Coronary artery (tissue), 2 donors: ENCODE data around the gene ZKSCAN3.

Experiments
- DNase-seq: peaks from one replicate; pipeline ENCODE4 v3.0.0-alpha.2; 2017; ENCODE audit warnings: low spot score
- H3K27ac ChIP-seq, 2 donors: fragments of 200-600 bp; sonication (generic); one replicate each; pipeline ENCODE4 v1.5.1; 2016 to 2019
- H3K4me3 ChIP-seq: fragments of 200-600 bp; sonication (generic); 2 replicates; pipeline ENCODE4 v1.5.1; 2016; ENCODE audit warnings: mild to moderate bottlenecking, moderate library complexity
- CTCF ChIP-seq: fragments of 200-600 bp; sonication (generic); IDR thresholded peaks from one replicate; pipeline ENCODE4 v1.5.1; 2019; ENCODE audit warnings: antibody characterized with exemption

ZKSCAN3 gene

GRCh38 chr6:28345201-28345600 is 4.5 kb upstream of the ZKSCAN3 start:
- Histone ChIP-seq H3K4me3 (no peak overlapping the region), H3K27ac (no peak overlapping the region)
- DNase-seq: no peak
- no peak for TF ChIP-seq CTCF

- no peak overlapping the region for H3K27ac ChIP-seq
- DNase-seq: no peak
- no peak for TF ChIP-seq CTCF
- H3K4me3 ChIP-seq: no peak overlapping the region
Observed at GRCh38 chr6:28347119-28347518, 2.6 kb upstream of the ZKSCAN3 start.

- no peak for DNase-seq
- no peak for TF ChIP-seq CTCF
- H3K4me3 ChIP-seq: peak overlapping the region; percentile 78
- H3K27ac ChIP-seq: peak overlapping the region in 1 of 2 donors; percentile 81
Observed at GRCh38 chr6:28349344-28349891, 329 bp upstream of the ZKSCAN3 start.

GRCh38 chr6:28351087-28351486 is 1.3 kb downstream of the ZKSCAN3 start:
- peak overlapping the region in 1 of 2 donors; percentile 6 for H3K27ac ChIP-seq
- peak overlapping the region; percentile 78 for H3K4me3 ChIP-seq
- no peak for TF ChIP-seq CTCF
- DNase-seq: no peak

GRCh38 chr6:28351493-28351925 is 1.8 kb downstream of the ZKSCAN3 start:
- Histone ChIP-seq H3K4me3 (no peak overlapping the region), H3K27ac (peak overlapping the region in 1 of 2 donors; percentile 6)
- TF ChIP-seq CTCF: no peak

GRCh38 chr6:28353356-28353755 is 3.6 kb downstream of the ZKSCAN3 start:
- H3K27ac ChIP-seq: no peak overlapping the region
- no peak for DNase-seq
- H3K4me3 ChIP-seq: no peak overlapping the region
- TF ChIP-seq CTCF: no peak

More at GRCh38 chr6:28351493-28351925, 1.8 kb downstream of the ZKSCAN3 start:
- DNase-seq: no peak

GRCh38 chr6:28353981-28354676 is 4.4 kb downstream of the ZKSCAN3 start:
- Histone ChIP-seq H3K27ac (peak overlapping the region in 1 of 2 donors; percentile 80), H3K4me3 (no peak overlapping the region)
- no peak for DNase-seq
- no peak for TF ChIP-seq CTCF
